Suprapubic skin (tissue), 4 donors: ENCODE measurements around the gene RHEX.

Experiments used
- EP300 ChIP-seq: sonication (generic); formaldehyde crosslinking; IDR thresholded peaks from one replicate; pipeline ENCODE4 v1.6.1; 2017; ENCODE audit warnings: antibody characterized with exemption
- POLR2A ChIP-seq, 2 donors: fragments of 450-650 bp; IDR thresholded peaks; one replicate each; pipeline ENCODE4 v1.6.1; 2017; ENCODE audit warnings: antibody characterized with exemption in 2 of 2, mild to moderate bottlenecking in 2 of 2, moderate library complexity in 2 of 2
- POLR2AphosphoS5 ChIP-seq, 3 donors: sonication (generic); formaldehyde crosslinking; IDR thresholded peaks; one replicate each; pipeline ENCODE4 v1.6.1; 2017; ENCODE audit warnings: antibody characterized with exemption in 3 of 3
- TF ChIP-seq, protein P1 (sequence below), 2 donors: fragments of 200-600 bp in 1 of 2; fragments of 450-650 bp in 1 of 2; sonication (generic) in 1 of 2; IDR thresholded peaks; one replicate each; pipeline ENCODE4 v1.5.1; 2016 to 2019; ENCODE audit warnings: antibody characterized with exemption in 2 of 2, mild to moderate bottlenecking in 1 of 2, moderate library complexity in 1 of 2

DNA sequence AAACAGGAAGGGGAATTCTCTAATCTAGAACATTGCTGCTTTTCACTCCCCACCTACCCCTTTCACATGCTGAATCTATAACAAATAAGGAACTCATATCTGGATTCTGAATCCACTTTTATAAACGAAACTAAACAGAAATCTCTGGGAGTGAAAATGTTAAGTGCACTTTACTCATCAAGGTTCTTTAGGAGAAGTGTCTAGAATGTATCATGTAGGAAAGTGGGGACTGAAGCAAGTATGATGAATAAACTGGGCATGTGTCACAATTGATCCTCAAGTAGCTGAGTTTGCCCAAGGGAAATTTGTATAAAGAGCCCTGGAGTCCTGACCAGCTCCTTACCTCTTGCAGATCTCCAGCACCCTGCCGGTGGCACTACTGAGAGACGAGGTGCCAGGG lies 44.4 kb downstream of the RHEX start:
- TF ChIP-seq, protein P1, sequence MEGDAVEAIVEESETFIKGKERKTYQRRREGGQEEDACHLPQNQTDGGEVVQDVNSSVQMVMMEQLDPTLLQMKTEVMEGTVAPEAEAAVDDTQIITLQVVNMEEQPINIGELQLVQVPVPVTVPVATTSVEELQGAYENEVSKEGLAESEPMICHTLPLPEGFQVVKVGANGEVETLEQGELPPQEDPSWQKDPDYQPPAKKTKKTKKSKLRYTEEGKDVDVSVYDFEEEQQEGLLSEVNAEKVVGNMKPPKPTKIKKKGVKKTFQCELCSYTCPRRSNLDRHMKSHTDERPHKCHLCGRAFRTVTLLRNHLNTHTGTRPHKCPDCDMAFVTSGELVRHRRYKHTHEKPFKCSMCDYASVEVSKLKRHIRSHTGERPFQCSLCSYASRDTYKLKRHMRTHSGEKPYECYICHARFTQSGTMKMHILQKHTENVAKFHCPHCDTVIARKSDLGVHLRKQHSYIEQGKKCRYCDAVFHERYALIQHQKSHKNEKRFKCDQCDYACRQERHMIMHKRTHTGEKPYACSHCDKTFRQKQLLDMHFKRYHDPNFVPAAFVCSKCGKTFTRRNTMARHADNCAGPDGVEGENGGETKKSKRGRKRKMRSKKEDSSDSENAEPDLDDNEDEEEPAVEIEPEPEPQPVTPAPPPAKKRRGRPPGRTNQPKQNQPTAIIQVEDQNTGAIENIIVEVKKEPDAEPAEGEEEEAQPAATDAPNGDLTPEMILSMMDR (IDR thresholded peaks at IDR 0.05): no peak
- TF ChIP-seq POLR2A (IDR thresholded peaks at IDR 0.05) (no peak), POLR2AphosphoS5 (IDR thresholded peaks at IDR 0.05) (no peak), EP300 (no peak)
